Measurements from ENCODE around the gene CLDN7.

DNA sequence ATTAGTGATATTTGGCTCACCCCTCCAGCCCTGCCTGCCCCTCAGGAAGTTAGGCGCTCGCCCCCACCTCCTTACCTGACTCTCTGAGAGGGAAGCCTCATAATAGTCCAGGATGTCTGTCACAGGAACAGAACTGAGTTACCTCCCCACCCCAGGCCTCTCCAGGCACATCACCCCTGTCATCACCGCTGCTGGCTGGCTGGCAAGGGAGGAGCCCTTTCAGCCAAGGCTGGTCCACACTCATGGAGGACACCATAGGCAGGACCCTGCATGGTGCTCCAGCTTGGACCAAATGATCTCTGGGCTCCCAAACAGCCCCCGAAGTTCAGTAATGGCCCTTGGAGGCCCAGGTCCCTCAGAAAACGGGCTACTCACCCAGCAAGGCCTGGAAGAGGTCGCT is 44.1 kb downstream of the CLDN7 start:
- TF ChIP-seq, protein P1, sequence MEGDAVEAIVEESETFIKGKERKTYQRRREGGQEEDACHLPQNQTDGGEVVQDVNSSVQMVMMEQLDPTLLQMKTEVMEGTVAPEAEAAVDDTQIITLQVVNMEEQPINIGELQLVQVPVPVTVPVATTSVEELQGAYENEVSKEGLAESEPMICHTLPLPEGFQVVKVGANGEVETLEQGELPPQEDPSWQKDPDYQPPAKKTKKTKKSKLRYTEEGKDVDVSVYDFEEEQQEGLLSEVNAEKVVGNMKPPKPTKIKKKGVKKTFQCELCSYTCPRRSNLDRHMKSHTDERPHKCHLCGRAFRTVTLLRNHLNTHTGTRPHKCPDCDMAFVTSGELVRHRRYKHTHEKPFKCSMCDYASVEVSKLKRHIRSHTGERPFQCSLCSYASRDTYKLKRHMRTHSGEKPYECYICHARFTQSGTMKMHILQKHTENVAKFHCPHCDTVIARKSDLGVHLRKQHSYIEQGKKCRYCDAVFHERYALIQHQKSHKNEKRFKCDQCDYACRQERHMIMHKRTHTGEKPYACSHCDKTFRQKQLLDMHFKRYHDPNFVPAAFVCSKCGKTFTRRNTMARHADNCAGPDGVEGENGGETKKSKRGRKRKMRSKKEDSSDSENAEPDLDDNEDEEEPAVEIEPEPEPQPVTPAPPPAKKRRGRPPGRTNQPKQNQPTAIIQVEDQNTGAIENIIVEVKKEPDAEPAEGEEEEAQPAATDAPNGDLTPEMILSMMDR (IDR thresholded peaks at IDR 0.05; ENCODE audit: low read depth, low read length, missing input control) = no peak
- TF ChIP-seq TAF1 (conservative IDR thresholded peaks at IDR 0.05) (no peak), HNF4G (IDR thresholded peaks at IDR 0.05) (no peak), RAD21 (IDR thresholded peaks at IDR 0.05) (no peak), YY1 (IDR thresholded peaks at IDR 0.05) (no peak), SP1 (IDR thresholded peaks at IDR 0.05) (no peak), REST (IDR thresholded peaks at IDR 0.05) (no peak), GABPA (IDR thresholded peaks at IDR 0.05 in 1 of 2, conservative IDR thresholded peaks at IDR 0.05 in 1 of 2) (no peak), FOXA1 (IDR thresholded peaks at IDR 0.05) (no peak), JUND (IDR thresholded peaks at IDR 0.05) (no peak)
- TF ChIP-seq, protein P2, sequence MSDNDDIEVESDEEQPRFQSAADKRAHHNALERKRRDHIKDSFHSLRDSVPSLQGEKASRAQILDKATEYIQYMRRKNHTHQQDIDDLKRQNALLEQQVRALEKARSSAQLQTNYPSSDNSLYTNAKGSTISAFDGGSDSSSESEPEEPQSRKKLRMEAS (IDR thresholded peaks at IDR 0.05) = no peak
- TF ChIP-seq, protein P3, sequence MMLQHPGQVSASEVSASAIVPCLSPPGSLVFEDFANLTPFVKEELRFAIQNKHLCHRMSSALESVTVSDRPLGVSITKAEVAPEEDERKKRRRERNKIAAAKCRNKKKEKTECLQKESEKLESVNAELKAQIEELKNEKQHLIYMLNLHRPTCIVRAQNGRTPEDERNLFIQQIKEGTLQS (IDR thresholded peaks at IDR 0.05) = no peak

Measured in liver (tissue), 3 donors.